Left ventricle myocardium inferior (tissue), 1 donor: ENCODE data around the gene KCNJ12. TPM values are rescaled to one million over a fixed set of nuclear protein-coding genes. Genes with fewer than 3 reads are reported as not detected.

Experiments
- DNase-seq: peaks from one replicate; pipeline ENCODE4 v3.0.0-alpha.2; 2020
- H3K27ac ChIP-seq: fragments of 200-600 bp; replicated peaks from 2 replicates; pipeline ENCODE4 v1.8.0; 2021
- H3K27me3 ChIP-seq: fragments of 200-600 bp; 2 replicates; pipeline ENCODE4 v1.8.0; 2021; ENCODE audit warnings: low read depth
- H3K36me3 ChIP-seq: fragments of 200-600 bp; 2 replicates; pipeline ENCODE4 v1.8.0; 2021
- H3K4me1 ChIP-seq: fragments of 200-600 bp; 2 replicates; pipeline ENCODE4 v1.8.0; 2021
- H3K4me3 ChIP-seq: fragments of 200-600 bp; 2 replicates; pipeline ENCODE4 v1.8.0; 2021; ENCODE audit warnings: mild to moderate bottlenecking, moderate library complexity
- H3K9me3 ChIP-seq: fragments of 200-600 bp; replicated peaks from 2 replicates; pipeline ENCODE4 v1.8.0; 2021
- intact Hi-C: fragments of 100-400 bp; cut with micrococcal nuclease; formaldehyde crosslinking; loops from one replicate; pipeline ENCODE4 v1.11.0; 2022
- total RNA-seq: library from RNA; stranded (reverse); fragmentation: NEBNext Ultra II Directional; extraction: Animal tissue kit (Norgen Biotek cat#: 25700); gene quantifications from one replicate; pipeline ENCODE4 v1.2.1, GENCODE V29; 2021
- TF ChIP-seq, protein P1 (sequence below): fragments of 200-600 bp; IDR thresholded peaks from 2 replicates; pipeline ENCODE4 v1.8.0; 2021; ENCODE audit warnings: antibody characterized with exemption, mild to moderate bottlenecking, borderline replicate concordance
- donor health status: DM: no; HTN: yes; CAD: no; lungs with severe emphysema.

Gene KCNJ12
- total RNA-seq, 1 donor from 2014 or later: 12.3 TPM

DNA sequence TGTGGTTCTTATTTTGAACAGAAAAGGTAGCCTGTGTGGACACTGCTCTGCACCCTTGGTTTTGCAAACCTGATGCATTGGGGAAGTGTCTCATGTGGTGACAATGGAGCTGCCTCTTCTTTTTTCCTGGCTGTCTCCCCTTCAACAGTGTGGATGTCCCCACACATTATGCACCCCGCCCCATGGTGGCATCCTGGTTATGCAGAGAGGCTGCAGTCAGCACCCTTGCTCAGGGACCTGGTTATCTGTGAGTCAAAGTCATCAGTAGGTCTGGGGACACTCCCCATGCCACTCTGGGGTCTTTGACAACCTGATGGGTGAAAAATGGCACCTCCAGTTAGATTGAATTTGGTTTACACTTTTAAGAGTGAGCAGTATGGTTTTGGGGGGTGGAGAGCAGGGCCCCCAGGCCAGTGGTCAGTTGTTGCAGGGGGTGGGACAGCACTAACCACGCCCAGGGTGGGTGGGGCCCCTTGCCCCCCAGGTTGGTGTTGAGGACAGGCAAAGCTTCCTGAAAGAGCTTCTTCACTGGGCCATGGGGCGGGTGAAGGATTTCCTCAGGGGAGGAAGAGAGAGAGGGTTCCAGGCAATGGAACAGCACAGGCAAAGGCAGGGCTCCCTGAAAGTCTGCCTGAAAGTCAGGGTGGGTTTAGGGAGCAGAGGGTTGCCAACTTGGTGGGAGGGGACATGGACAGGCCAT lies 24.6 kb upstream of the KCNJ12 start:
- no peak for DNase-seq
- Histone ChIP-seq H3K27ac (no peak overlapping the region), H3K4me1 (peaks cover 8% of the 10 kb centered on the region), H3K27me3 (no peaks in the 10 kb centered on the region), H3K4me3 (no peak overlapping the region), H3K9me3 (no peaks in the 10 kb centered on the region), H3K36me3 (no peaks in the 10 kb centered on the region)
- TF ChIP-seq, protein P1, sequence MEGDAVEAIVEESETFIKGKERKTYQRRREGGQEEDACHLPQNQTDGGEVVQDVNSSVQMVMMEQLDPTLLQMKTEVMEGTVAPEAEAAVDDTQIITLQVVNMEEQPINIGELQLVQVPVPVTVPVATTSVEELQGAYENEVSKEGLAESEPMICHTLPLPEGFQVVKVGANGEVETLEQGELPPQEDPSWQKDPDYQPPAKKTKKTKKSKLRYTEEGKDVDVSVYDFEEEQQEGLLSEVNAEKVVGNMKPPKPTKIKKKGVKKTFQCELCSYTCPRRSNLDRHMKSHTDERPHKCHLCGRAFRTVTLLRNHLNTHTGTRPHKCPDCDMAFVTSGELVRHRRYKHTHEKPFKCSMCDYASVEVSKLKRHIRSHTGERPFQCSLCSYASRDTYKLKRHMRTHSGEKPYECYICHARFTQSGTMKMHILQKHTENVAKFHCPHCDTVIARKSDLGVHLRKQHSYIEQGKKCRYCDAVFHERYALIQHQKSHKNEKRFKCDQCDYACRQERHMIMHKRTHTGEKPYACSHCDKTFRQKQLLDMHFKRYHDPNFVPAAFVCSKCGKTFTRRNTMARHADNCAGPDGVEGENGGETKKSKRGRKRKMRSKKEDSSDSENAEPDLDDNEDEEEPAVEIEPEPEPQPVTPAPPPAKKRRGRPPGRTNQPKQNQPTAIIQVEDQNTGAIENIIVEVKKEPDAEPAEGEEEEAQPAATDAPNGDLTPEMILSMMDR: no peak
- intact Hi-C loops: no loop called here

DNA sequence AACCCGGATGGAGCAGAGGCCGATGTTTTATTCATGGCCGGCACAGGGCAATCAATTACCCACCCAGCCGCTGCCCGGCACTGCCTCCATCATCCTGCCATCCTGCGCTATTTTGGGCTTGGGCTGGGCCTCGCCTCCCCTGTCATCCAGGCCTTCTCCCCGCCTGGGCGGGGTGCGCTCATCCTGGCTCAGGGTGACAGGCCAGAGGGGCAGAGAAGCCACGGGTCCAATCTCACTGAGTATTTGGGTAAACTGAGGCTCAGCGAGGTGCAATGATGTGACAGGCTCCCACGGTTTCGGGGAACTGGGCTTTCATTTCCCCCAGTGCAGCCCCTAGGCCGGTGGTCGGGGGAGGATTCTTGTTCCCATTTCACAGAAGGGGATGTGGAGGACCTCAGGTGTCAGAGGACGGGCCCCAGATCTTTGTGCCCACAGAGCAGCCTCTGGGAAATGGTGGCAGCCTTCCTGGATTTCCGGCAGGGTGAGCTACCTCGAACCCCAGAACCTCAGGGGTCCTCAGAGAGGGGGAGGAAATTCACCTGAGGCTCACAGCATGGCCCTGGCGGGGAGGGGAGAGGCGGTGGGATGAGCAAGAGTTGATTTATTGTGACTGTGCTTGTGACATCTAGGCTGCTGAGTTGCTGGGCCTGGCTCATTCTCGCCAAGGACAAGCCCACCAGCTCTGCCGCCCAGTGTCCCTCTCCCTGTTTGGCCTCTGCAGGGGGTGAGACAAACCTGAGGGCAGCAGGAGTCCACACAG lies 23.8 kb upstream of the KCNJ12 start:
- no peaks in the 10 kb centered on the region for H3K27me3 ChIP-seq
- H3K36me3 ChIP-seq: no peaks in the 10 kb centered on the region
- TF ChIP-seq, protein P1: no peak
- H3K4me1 ChIP-seq: no peaks in the 10 kb centered on the region
- H3K4me3 ChIP-seq: no peak overlapping the region
- H3K9me3 ChIP-seq: no peaks in the 10 kb centered on the region
- DNase-seq: no peak
- intact Hi-C loops: no loop called here
- H3K27ac ChIP-seq: no peak overlapping the region

DNA sequence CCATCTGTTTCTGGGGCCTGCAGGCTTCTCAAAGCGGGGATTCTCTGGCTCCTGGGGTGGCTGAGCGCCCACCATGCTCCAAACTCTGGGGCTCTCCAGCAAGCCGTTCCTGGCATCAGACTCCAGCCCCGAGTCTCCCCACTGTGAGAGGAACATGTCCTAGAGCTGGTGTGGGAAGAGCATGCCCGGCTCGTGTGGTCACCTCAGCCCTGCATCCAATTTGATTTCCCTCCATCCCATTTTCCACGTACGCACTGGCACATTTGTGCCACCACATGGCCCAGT lies 23.2 kb upstream of the KCNJ12 start:
- DNase-seq: no peak
- Histone ChIP-seq H3K9me3 (no peaks in the 10 kb centered on the region), H3K27me3 (no peaks in the 10 kb centered on the region), H3K4me3 (no peak overlapping the region), H3K27ac (no peak overlapping the region), H3K36me3 (no peaks in the 10 kb centered on the region), H3K4me1 (peaks cover 4% of the 10 kb centered on the region)
- TF ChIP-seq, protein P1: no peak
- intact Hi-C loops: no loop called here

DNA sequence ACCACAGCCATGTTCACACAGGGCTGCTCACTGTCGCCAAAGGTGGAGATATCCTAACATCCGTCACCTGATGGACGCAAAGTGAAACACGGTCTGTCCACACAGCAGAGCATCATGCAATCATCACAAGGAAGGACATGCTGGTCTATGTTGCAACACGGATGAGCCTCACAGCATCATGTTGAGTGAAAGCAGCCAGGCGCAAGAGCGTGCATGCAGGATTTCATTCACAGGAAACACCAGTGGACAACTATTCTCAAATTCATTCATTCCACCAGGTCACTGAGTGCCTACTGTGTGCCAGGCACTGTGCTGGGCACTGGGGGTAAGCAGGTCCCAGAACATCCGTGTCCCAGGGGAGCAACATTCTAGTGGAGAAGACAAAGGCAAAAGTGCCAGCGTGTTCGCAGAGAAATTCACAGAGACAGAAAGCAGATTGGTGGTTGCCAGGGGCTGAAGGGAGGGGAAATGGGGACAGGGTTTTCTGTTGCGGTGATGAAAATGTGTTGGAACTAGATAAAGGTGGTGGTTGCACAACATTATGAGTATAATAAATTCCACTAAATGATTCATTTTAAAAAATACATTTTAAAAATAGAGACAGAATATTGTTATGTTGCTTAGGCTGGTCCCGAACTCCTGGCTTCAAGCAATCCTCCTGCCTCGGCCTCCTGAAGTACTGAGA lies 22.7 kb upstream of the KCNJ12 start:
- H3K36me3 ChIP-seq: no peaks in the 10 kb centered on the region
- H3K9me3 ChIP-seq: no peaks in the 10 kb centered on the region
- no peak overlapping the region for H3K4me3 ChIP-seq
- no peaks in the 10 kb centered on the region for H3K27me3 ChIP-seq
- H3K27ac ChIP-seq: no peak overlapping the region
- H3K4me1 ChIP-seq: peaks cover 9% of the 10 kb centered on the region
- no peak for DNase-seq
- TF ChIP-seq, protein P1: no peak
- intact Hi-C loops: no loop called here

DNA sequence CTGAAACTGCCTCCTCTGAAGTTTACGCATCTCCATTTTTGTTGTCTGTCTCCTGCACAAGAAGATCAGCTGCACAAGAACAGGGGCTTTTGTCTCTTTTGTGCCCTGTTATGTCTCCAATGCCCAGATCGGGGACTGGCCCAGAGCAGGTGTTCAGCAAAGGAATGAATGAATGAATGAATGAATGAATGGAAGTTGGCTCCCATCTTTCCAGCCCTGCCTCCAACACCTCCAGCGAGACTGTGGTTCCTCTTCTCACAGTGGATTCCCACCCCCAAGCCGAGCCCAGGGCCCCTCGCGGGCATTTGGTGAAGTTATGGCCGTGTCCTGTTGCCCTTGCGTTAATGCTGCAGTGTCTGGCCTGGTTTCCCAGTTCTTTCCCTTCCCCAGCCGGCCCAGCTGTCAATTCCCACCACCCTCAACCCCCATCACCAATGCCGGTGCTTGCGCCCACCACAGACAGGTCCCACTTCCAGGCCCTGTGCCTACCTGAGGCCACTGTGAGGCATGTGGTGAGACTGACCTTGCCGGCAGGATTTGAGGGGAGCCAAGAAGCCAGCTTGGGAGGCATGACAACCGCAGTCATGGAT lies 21.3 kb upstream of the KCNJ12 start:
- Histone ChIP-seq H3K27me3 (no peaks in the 10 kb centered on the region), H3K27ac (no peak overlapping the region), H3K36me3 (no peaks in the 10 kb centered on the region), H3K4me1 (peaks cover 24% of the 10 kb centered on the region), H3K4me3 (no peak overlapping the region), H3K9me3 (no peaks in the 10 kb centered on the region)
- TF ChIP-seq, protein P1: no peak
- intact Hi-C loops: no loop called here
- no peak for DNase-seq
